Omental fat pad (tissue), 4 donors: ENCODE data around the gene REL. TPM values are rescaled to one million over a fixed set of nuclear protein-coding genes. Genes with fewer than 3 reads are reported as not detected.
A peak's percentile ranks its signal among the peaks of the same experiment; 100 is the strongest.

Experiments used
- ATAC-seq: fragments of 150-250 bp; one replicate; pipeline ENCODE4 v1.9.1; 2016; ENCODE audit warnings: mild to moderate bottlenecking, moderate library complexity; ENCODE audit not compliant: low FRiP score
- DNase-seq: peaks from one replicate; pipeline ENCODE4 v3.0.0-alpha.2; 2019; ENCODE audit warnings: low spot score
- CTCF ChIP-seq, 3 donors: fragments of 450-650 bp; IDR thresholded peaks; one replicate each; pipeline ENCODE4 v1.5.1; 2016 to 2017; ENCODE audit warnings: antibody characterized with exemption in 3 of 3, mild to moderate bottlenecking in 3 of 3, moderate library complexity in 2 of 3
- total RNA-seq, 4 donors: library from RNA; depleted of rRNA; stranded (reverse); fragments of >200 nt; gene quantifications; one replicate each; pipeline ENCODE4 v1.1.0, GENCODE V29; 2016

The REL gene
- total RNA-seq, 4 donors from 2014 or later = 15.5 to 128 (median 22.5) TPM

DNA sequence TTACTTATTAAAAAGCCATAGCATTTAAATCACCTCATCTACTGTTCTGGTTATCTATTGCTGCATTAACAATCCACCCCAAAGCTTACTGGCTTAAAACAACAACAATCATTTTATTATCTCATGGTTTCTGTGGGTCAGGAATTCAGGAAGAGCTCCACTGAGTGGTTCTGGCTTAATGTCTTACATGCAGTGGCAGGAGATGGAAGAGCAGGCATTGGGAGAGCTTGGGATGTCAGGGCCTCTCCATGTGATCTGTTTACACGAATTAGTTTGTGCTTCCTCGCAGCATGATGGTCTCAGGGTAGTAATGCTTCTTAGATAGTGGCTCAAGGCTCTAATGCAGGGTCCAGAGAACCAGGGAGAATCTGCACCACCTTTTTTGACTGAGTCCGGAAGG, 14.4 kb upstream of the REL start:
- no peak for DNase-seq
- TF ChIP-seq CTCF (IDR thresholded peaks at IDR 0.05) = no peak
- ATAC-seq = no peak

DNA sequence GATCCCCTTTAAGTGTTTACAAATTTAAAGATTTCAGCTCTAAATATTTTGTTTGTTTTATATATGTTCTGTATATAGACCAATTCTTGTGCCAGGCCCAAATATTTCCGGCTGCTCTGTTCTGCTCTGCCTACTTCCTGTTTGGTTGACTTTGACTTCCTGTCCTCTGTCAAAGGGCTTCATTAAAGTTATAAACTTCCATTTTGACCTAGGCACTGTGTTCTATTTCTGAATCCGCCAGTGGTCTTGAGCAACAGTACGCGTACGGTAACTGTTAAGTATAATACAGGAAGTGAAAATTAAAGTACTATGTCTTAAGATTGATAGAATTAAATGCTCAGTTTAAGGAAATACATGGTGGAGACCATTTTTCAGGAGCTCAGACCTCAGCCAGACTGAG, 13.5 kb upstream of the REL start:
- no peak for DNase-seq
- no peak for ATAC-seq

GRCh38 chr2:60868589-60869273, 12.6 kb upstream of the REL start:
- ATAC-seq (no peak), DNase-seq (no peak)
- TF ChIP-seq CTCF (IDR thresholded peaks at IDR 0.05) = no peak

More for the DNA sequence above, 13.5 kb upstream of the REL start:
- no peak for TF ChIP-seq CTCF (IDR thresholded peaks at IDR 0.05)

- ATAC-seq = no peak
- DNase-seq = no peak
- no peak for TF ChIP-seq CTCF (IDR thresholded peaks at IDR 0.05)
Measured at GRCh38 chr2:60872510-60872928, 8.9 kb upstream of the REL start.

DNA sequence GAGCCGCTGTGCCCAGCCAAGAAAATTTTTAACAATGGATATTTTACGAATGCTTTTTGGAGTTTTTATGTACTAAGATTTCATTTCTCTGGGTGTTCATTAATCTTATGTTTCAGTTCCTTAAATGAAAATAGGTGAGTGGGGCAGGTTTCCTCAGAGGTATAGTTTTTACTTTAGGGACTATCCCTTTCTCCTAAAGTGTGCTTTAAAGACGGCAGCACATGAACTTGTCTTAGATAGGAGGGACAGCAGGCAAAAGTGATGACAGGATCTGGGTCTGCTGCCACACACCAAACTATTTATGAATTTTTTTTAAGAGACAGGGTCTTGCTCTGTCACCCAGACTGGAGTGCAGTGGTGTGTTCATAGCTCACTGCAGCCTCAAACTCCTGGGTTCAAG, 8.0 kb upstream of the REL start:
- TF ChIP-seq CTCF (IDR thresholded peaks at IDR 0.05) = no peak
- DNase-seq = no peak
- no peak for ATAC-seq

GRCh38 chr2:60875520-60875919, 5.9 kb upstream of the REL start:
- ATAC-seq (no peak), DNase-seq (no peak)
- TF ChIP-seq CTCF (IDR thresholded peaks at IDR 0.05) = no peak

DNA sequence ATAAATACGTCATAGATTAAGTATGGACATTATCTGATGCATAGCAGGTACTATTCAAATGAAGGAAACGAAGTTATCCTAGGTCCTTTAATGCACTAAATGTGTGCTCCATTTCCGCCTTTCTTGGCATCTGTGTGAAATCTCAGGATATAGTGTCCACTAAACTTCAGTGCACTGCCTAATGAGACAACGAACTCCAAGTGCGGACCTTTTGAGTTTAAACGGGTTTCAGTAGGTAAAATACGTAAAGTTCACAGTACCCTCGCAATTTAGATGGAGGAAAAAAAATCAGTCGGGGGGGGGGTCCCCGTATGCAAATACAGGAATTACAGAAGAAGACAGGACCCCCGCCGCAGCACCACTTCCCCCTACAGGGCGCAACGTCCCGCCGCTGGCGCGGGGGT, 729 bp upstream of the REL start:
- no peak for TF ChIP-seq CTCF (IDR thresholded peaks at IDR 0.05)
- ATAC-seq (peak; percentile 6), DNase-seq (no peak)
